HG02885 (cell line): ENCODE measurements around the gene LRCH2.
"Not testable (repeated sequence)": the region's sequence is repeated elsewhere in the genome, so short reads cannot be mapped to it uniquely, and the experiment has no call there.

ENCODE experiments used
- ATAC-seq: cut with Tn5 transposase; IDR thresholded peaks from one replicate; pipeline ENCODE4 v1.9.1; 2021; ENCODE audit warnings: mild to moderate bottlenecking; ENCODE audit not compliant: unreplicated experiment, poor library complexity

The LRCH2 gene

GRCh38 chrX:115214605-115215004 is 19.3 kb downstream of the LRCH2 start:
- no peak for ATAC-seq

- ATAC-seq = no peak
Observed at GRCh38 chrX:115214151-115214550, 19.7 kb downstream of the LRCH2 start.

GRCh38 chrX:115209547-115209946 is 24.3 kb downstream of the LRCH2 start:
- not testable (repeated sequence) for ATAC-seq

- no peak for ATAC-seq
Observed at GRCh38 chrX:115204040-115204439, 29.9 kb downstream of the LRCH2 start.

- no peak for ATAC-seq
Observed at GRCh38 chrX:115192244-115192700, 41.6 kb downstream of the LRCH2 start.

GRCh38 chrX:115191490-115192243 is 42.2 kb downstream of the LRCH2 start:
- ATAC-seq = no peak

- no peak for ATAC-seq
Observed at GRCh38 chrX:115190636-115191489, 43.0 kb downstream of the LRCH2 start.

GRCh38 chrX:115189646-115190635 is 44.0 kb downstream of the LRCH2 start:
- ATAC-seq = no peak

GRCh38 chrX:115189110-115189509 is 44.8 kb downstream of the LRCH2 start, which contains the start of gene RBMXL3:
TSS of gene RBMXL3 (plus strand) at chrX:115189410. CDS start at chrX:115189442, 32 bp downstream.
- no peak for ATAC-seq

- no peak for ATAC-seq
Observed at GRCh38 chrX:115183980-115184379, 49.9 kb downstream of the LRCH2 start.

GRCh38 chrX:115178473-115178872 is 55.4 kb downstream of the LRCH2 start:
- ATAC-seq = no peak

- ATAC-seq = no peak
Observed at GRCh38 chrX:115177932-115178331, 56.0 kb downstream of the LRCH2 start.

GRCh38 chrX:115174548-115174947 is 59.3 kb downstream of the LRCH2 start:
- ATAC-seq = no peak

- ATAC-seq = no peak
Observed at GRCh38 chrX:115173181-115173580, 60.7 kb downstream of the LRCH2 start.

GRCh38 chrX:115147220-115147619 is 86.7 kb downstream of the LRCH2 start:
- no peak for ATAC-seq

- no peak for ATAC-seq
Observed at GRCh38 chrX:115142057-115142456, 91.8 kb downstream of the LRCH2 start.

GRCh38 chrX:115138040-115138439 is 95.9 kb downstream of the LRCH2 start:
- ATAC-seq = no peak

- ATAC-seq = no peak
Observed at GRCh38 chrX:115134382-115134781, 99.5 kb downstream of the LRCH2 start.

- no peak for ATAC-seq
Observed at GRCh38 chrX:115112411-115112810, 121.5 kb downstream of the LRCH2 start.

- ATAC-seq = no peak
Observed at GRCh38 chrX:115098897-115099296, 135.0 kb downstream of the LRCH2 start.
